HepG2 (cell line): Measurements from ENCODE around the gene BTBD19. TPM values are rescaled to one million over a fixed set of nuclear protein-coding genes. Genes with fewer than 3 reads are reported as not detected.

Experiments
- GABPB1 ChIP-seq: IDR thresholded peaks from 2 replicates; pipeline ENCODE4 v1.6.1; 2016; ENCODE audit warnings: mild to moderate bottlenecking, missing genetic modification reagents, moderate library complexity, missing compliant biosample characterization
- HDAC1 ChIP-seq: sonication (generic); formaldehyde crosslinking; IDR thresholded peaks from 2 replicates; pipeline ENCODE4 v1.5.1; 2020; ENCODE audit warnings: mild to moderate bottlenecking, missing genetic modification reagents
- IRF2 ChIP-seq: IDR thresholded peaks from 2 replicates; pipeline ENCODE4 v1.6.1; 2018; ENCODE audit warnings: missing genetic modification reagents, missing compliant biosample characterization
- MAZ ChIP-seq, 2 experiments: sonication (generic) in 1 of 2; formaldehyde crosslinking in 1 of 2; IDR thresholded peaks; 2 replicates each; pipeline versions ENCODE4 v1.5.0 to v1.6.1; 2012 to 2020; ENCODE audit warnings: low read depth in 2 of 2, mild to moderate bottlenecking in 2 of 2, borderline replicate concordance in 1 of 2, improper control_type of control experiment in 1 of 2, low read length in 1 of 2, missing genetic modification reagents in 1 of 2, moderate library complexity in 1 of 2
- MTA1 ChIP-seq: sonication (generic); formaldehyde crosslinking; IDR thresholded peaks from 2 replicates; pipeline ENCODE4 v1.4.0; 2020; ENCODE audit warnings: missing genetic modification reagents, mild to moderate bottlenecking, borderline replicate concordance
- PHF21A ChIP-seq: sonication (generic); formaldehyde crosslinking; IDR thresholded peaks from 2 replicates; pipeline ENCODE4 v1.5.0; 2020; ENCODE audit warnings: mild to moderate bottlenecking, missing genetic modification reagents
- PHF8 ChIP-seq: sonication (generic); formaldehyde crosslinking; IDR thresholded peaks from 2 replicates; pipeline ENCODE4 v1.5.0; 2020; ENCODE audit warnings: missing genetic modification reagents
- SIN3A ChIP-seq: IDR thresholded peaks from 2 replicates; pipeline ENCODE4 v1.6.1; 2011; ENCODE audit warnings: low read depth, mild to moderate bottlenecking, control low read depth, low read length, borderline replicate concordance
- SMYD3 ChIP-seq: sonication (generic); formaldehyde crosslinking; IDR thresholded peaks from 2 replicates; pipeline ENCODE4 v1.8.1; 2023; ENCODE audit warnings: mild to moderate bottlenecking, missing genetic modification reagents
- TAF1 ChIP-seq: sonication (generic); formaldehyde crosslinking; IDR thresholded peaks from 2 replicates; pipeline ENCODE4 v1.4.0; 2020; ENCODE audit warnings: missing genetic modification reagents
- THAP9 ChIP-seq: sonication (generic); formaldehyde crosslinking; IDR thresholded peaks from 2 replicates; pipeline ENCODE4; 2020; ENCODE audit warnings: missing genetic modification reagents, mild to moderate bottlenecking, borderline replicate concordance
- ZBTB7B ChIP-seq: sonication (generic); formaldehyde crosslinking; IDR thresholded peaks from 2 replicates; pipeline ENCODE4 v1.4.0; 2020; ENCODE audit warnings: missing genetic modification reagents
- ZFAT ChIP-seq: sonication (generic); formaldehyde crosslinking; conservative IDR thresholded peaks from 2 replicates; pipeline ENCODE4 v1.8.1; 2023; ENCODE audit warnings: missing genetic modification reagents, inconsistent platforms
- ZFP90 ChIP-seq: sonication (generic); formaldehyde crosslinking; IDR thresholded peaks from 2 replicates; pipeline ENCODE4 v1.8.0; 2022; ENCODE audit warnings: missing genetic modification reagents, mild to moderate bottlenecking, inconsistent platforms, borderline replicate concordance
- ZNF574 ChIP-seq: sonication (generic); formaldehyde crosslinking; IDR thresholded peaks from 2 replicates; pipeline ENCODE4 v1.4.0; 2020; ENCODE audit warnings: missing genetic modification reagents
- ZNF687 ChIP-seq: sonication (generic); formaldehyde crosslinking; IDR thresholded peaks from 2 replicates; pipeline ENCODE4 v1.5.1; 2020; ENCODE audit warnings: mild to moderate bottlenecking, missing genetic modification reagents, moderate library complexity
- ZNF768 ChIP-seq: sonication (generic); formaldehyde crosslinking; IDR thresholded peaks from 2 replicates; pipeline ENCODE4 v1.4.0; 2020; ENCODE audit warnings: missing genetic modification reagents
- ZSCAN20 ChIP-seq: sonication (generic); formaldehyde crosslinking; IDR thresholded peaks from 2 replicates; pipeline ENCODE4 v1.4.0; 2020; ENCODE audit warnings: missing genetic modification reagents, mild to moderate bottlenecking, borderline replicate concordance
- polyA plus RNA-seq, 8 experiments: library from polyadenylated mRNA; depleted of rRNA in 3 of 8; stranded (reverse) in 7 of 8; unstranded in 1 of 8; fragments of >200 nt; fragmentation: Illumina TruSeq in 4 of 8; extraction: Trizol in 4 of 8; gene quantifications; 2 replicates each; pipeline versions ENCODE4 v1.2.1 to v1.2.3, GENCODE V29; 2011 to 2016; ENCODE audit warnings: low read depth in 4 of 8, missing spikeins in 1 of 8, mixed read lengths in 1 of 8; ENCODE audit not compliant: insufficient read depth in 1 of 8
- total RNA-seq, 5 experiments: library from RNA; depleted of rRNA; stranded (reverse); fragments of >200 nt; fragmentation: Illumina TruSeq; extraction: Trizol; gene quantifications; 2 replicates each; pipeline ENCODE4 v1.2.3, GENCODE V29; 2016; ENCODE audit warnings: low read depth in 1 of 5

BTBD19 gene
- total and polyA plus RNA-seq, 2 of the 13 experiments (the other 11 are each of a cell fraction or from before 2014, with no cell fraction given), result 2.7 to 6.7 TPM

- TF ChIP-seq ZNF687 (CRISPR knock-in tag) (peak; percentile 64; the same call in 1 of the 2 replicates), MTA1 (no peak), PHF8 (CRISPR knock-in tag) (peak; percentile 48; the same call in 1 of the 2 replicates), ZSCAN20 (CRISPR knock-in tag) (0 out of 2 replicates have a peak, but pooled peaks have one; percentile 46), PHF21A (CRISPR knock-in tag) (peak; percentile 47; the same call in 1 of the 2 replicates), THAP9 (CRISPR knock-in tag) (0 out of 2 replicates have a peak, but pooled peaks have one; percentile 37), GABPB1 (peak; percentile 50; the same call in 1 of the 2 replicates), IRF2 (0 out of 2 replicates have a peak, but pooled peaks have one; percentile 16), SMYD3 (CRISPR knock-in tag) (no peak), MAZ (IDR thresholded peaks at IDR 0.05; ENCODE audit: borderline replicate concordance, low read depth, low read length) (peak; percentile 81; the same call in 1 of the 2 replicates), MAZ (CRISPR knock-in tag; IDR thresholded peaks at IDR 0.05; ENCODE audit: low read depth) (peak; percentile 55; the same call in 1 of the 2 replicates), ZBTB7B (CRISPR knock-in tag) (0 out of 2 replicates have a peak, but pooled peaks have one; percentile 49), ZNF768 (CRISPR knock-in tag) (peak; percentile 24; the same call in 1 of the 2 replicates), ZNF574 (CRISPR knock-in tag) (peak; percentile 28; the same call in 1 of the 2 replicates), TAF1 (CRISPR knock-in tag) (peak; percentile 52), ZFP90 (CRISPR knock-in tag) (0 out of 2 replicates have a peak, but pooled peaks have one; percentile 46), ZFAT (CRISPR knock-in tag) (no peak), SIN3A (peak; percentile 63; the same call in 1 of the 2 replicates), HDAC1 (peak; percentile 50)
These were observed 34.7 kb downstream of the BTBD19 start, which contains the start of gene PTCH2 (continued) for GRCh38 chr1:44842862-44843655.
